Hindlimb muscle (tissue), 1 donor: ENCODE results near the gene FADS2. TPM values are rescaled to one million over a fixed set of nuclear protein-coding genes. Genes with fewer than 3 reads are reported as not detected.

Experiments
- DNase-seq: peaks from one replicate; pipeline ENCODE4 v3.0.0-alpha.2; 2013
- polyA plus RNA-seq: library from polyadenylated mRNA; unstranded; fragments of 120-200 nt; gene quantifications from one replicate; pipeline ENCODE4 v1.2.1, GENCODE V29; 2013; ENCODE audit not compliant: insufficient read length

Gene FADS2
- polyA plus RNA-seq, 1 donor, result 77.5 TPM

GRCh38 chr11:61795876-61796526 lies 32.1 kb upstream of the FADS2 start:
- no peak for DNase-seq

GRCh38 chr11:61797263-61797944 lies 30.7 kb upstream of the FADS2 start:
- DNase-seq, result peak; percentile 81

- no peak for DNase-seq
Measured at GRCh38 chr11:61799665-61800284, 28.3 kb upstream of the FADS2 start.

- no peak for DNase-seq
Measured at GRCh38 chr11:61800331-61801281, 27.5 kb upstream of the FADS2 start.

GRCh38 chr11:61802605-61803004 lies 25.5 kb upstream of the FADS2 start:
- DNase-seq, result no peak

GRCh38 chr11:61803889-61804647 lies 24.0 kb upstream of the FADS2 start:
- DNase-seq, result no peak

GRCh38 chr11:61805146-61805545 lies 23.0 kb upstream of the FADS2 start:
- DNase-seq, result no peak

- no peak for DNase-seq
Measured at GRCh38 chr11:61806785-61807184, 21.3 kb upstream of the FADS2 start.

- no peak for DNase-seq
Measured at GRCh38 chr11:61810671-61811175, 17.4 kb upstream of the FADS2 start.

- DNase-seq, result no peak
Measured at GRCh38 chr11:61811831-61812230, 16.3 kb upstream of the FADS2 start.

GRCh38 chr11:61812736-61813411 lies 15.2 kb upstream of the FADS2 start:
- no peak for DNase-seq

GRCh38 chr11:61814247-61814957 lies 13.7 kb upstream of the FADS2 start:
- DNase-seq, result no peak

GRCh38 chr11:61814958-61815789 lies 12.9 kb upstream of the FADS2 start:
- DNase-seq, result peak; percentile 94

- peak; percentile 49 for DNase-seq
Measured at GRCh38 chr11:61815790-61816735, 12.0 kb upstream of the FADS2 start.

GRCh38 chr11:61816736-61817455 lies 11.2 kb upstream of the FADS2 start, which contains the start of gene FADS1:
TSS of gene FADS1 (minus strand) at chr11:61817003. CDS start at chr11:61816929, 74 bp downstream.
- peak; percentile 80 for DNase-seq

GRCh38 chr11:61817471-61818202 lies 10.5 kb upstream of the FADS2 start:
- DNase-seq, result no peak

GRCh38 chr11:61820174-61820573 lies 7.9 kb upstream of the FADS2 start:
- no peak for DNase-seq
